K562 (cell line): ENCODE data around the gene CPNE2. TPM values are rescaled to one million over a fixed set of nuclear protein-coding genes. Genes with fewer than 3 reads are reported as not detected.
A peak's percentile ranks its signal among the peaks of the same experiment; 100 is the strongest.

Experiments used
- ATAC-seq: fragments of 200-7000 bp; cut with Tn5 transposase; 3 replicates; pipeline ENCODE4 v1.9.1; 2020; ENCODE audit warnings: moderate library complexity
- BruUV-seq: library from RNA; stranded (reverse); fragments of 400-500 nt; replicated peaks from 2 replicates; lab custom pipeline; 2021; lab: Mats Ljungman, UMichigan
- CTCF ChIA-PET: fragments of 300-600 bp; formaldehyde crosslinking; extraction: SDS; loops from one replicate; lab custom pipeline; 2021; ENCODE audit warnings: low intra/inter-chr PET ratio; lab: Yijun Ruan, JAX
- POLR2A ChIA-PET: fragments of 300-600, 350-650 bp; sonication (Branson Sonifier 250); formaldehyde crosslinking; extraction: SDS; loops from one replicate; lab custom pipeline; 2021; ENCODE audit warnings: antibody characterized with exemption, inconsistent platforms; lab: Yijun Ruan, JAX
- DNase-seq, 4 experiments: peaks; one replicate each; pipeline versions ENCODE4 v3.0.0 to v3.0.0-alpha.2; 2011 to 2018; ENCODE audit warnings: low spot score in 3 of 4, mixed read lengths in 3 of 4; ENCODE audit errors: extremely low read depth in 1 of 4
- FAIRE-seq: peaks from 2 replicates; lab custom pipeline; 2011; peaks lifted over from hg19 to GRCh38; lab: Jason Lieb, UNC
- H2AFZ ChIP-seq: 2 replicates; pipeline ENCODE4 v1.6.0; 2011; ENCODE audit warnings: low read depth, low read length, control low read depth, inconsistent platforms
- H3K27ac ChIP-seq: fragments of 200-600 bp; 3 replicates; pipeline ENCODE4 v1.8.0; 2011; ENCODE audit warnings: low read depth, mild to moderate bottlenecking, control low read depth, inconsistent platforms, low read length, moderate library complexity, mixed read lengths; ENCODE audit errors: extremely low read depth
- H3K27me3 ChIP-seq, 2 experiments: fragments of 300-600 bp in 1 of 2; 2 replicates in 1 of 2; 3 replicates in 1 of 2; pipeline versions ENCODE4 v1.6.0 to v1.8.0; 2011; ENCODE audit warnings: inconsistent platforms in 2 of 2, low read length in 2 of 2, mild to moderate bottlenecking in 1 of 2, mixed read lengths in 1 of 2, moderate library complexity in 1 of 2; ENCODE audit not compliant: control insufficient read depth in 2 of 2, insufficient read depth in 2 of 2
- H3K36me3 ChIP-seq: fragments of 300-600 bp; 3 replicates; pipeline ENCODE4 v1.8.0; 2011; ENCODE audit warnings: mild to moderate bottlenecking, low read length, inconsistent platforms; ENCODE audit not compliant: control insufficient read depth, insufficient read depth
- H3K4me1 ChIP-seq, 2 experiments: fragments of 200-600 bp in 1 of 2; replicated peaks in 1 of 2; 2 replicates in 1 of 2; 3 replicates in 1 of 2; pipeline versions ENCODE4 v1.5.1 to v1.8.0; 2011; ENCODE audit warnings: inconsistent platforms in 2 of 2, low read length in 2 of 2, mild to moderate bottlenecking in 1 of 2, mixed read lengths in 1 of 2, moderate library complexity in 1 of 2; ENCODE audit not compliant: control insufficient read depth in 2 of 2, insufficient read depth in 2 of 2
- H3K4me2 ChIP-seq: 2 replicates; pipeline ENCODE4 v1.6.1; 2011; ENCODE audit warnings: low read length, control low read depth, inconsistent platforms, mixed read lengths; ENCODE audit not compliant: insufficient read depth
- H3K4me3 ChIP-seq: fragments of 200-600 bp; sonication (generic), shearing (Covaris generic); 2 replicates; pipeline ENCODE4 v1.5.1; 2016; ENCODE audit warnings: control low read depth, inconsistent platforms
- H3K79me2 ChIP-seq: fragments of 200-600 bp; 3 replicates; pipeline ENCODE4 v1.8.0; 2011; ENCODE audit warnings: low read length, inconsistent platforms; ENCODE audit not compliant: control insufficient read depth, insufficient read depth
- H3K9ac ChIP-seq, 2 experiments: 2 replicates each; pipeline versions ENCODE4 v1.6.0 to v1.6.1; 2011; ENCODE audit warnings: low read depth in 2 of 2, low read length in 2 of 2, control low read depth in 1 of 2, inconsistent platforms in 1 of 2, mild to moderate bottlenecking in 1 of 2, mixed read lengths in 1 of 2; ENCODE audit not compliant: insufficient read depth in 1 of 2
- H3K9me1 ChIP-seq: one replicate; pipeline ENCODE4 v1.6.0; 2011; ENCODE audit warnings: inconsistent platforms, mild to moderate bottlenecking, low read length, moderate library complexity; ENCODE audit not compliant: control insufficient read depth, insufficient read depth
- H3K9me3 ChIP-seq: replicated peaks from 2 replicates; pipeline ENCODE4 v1.5.1; 2011; ENCODE audit warnings: low read depth, low read length, inconsistent platforms; ENCODE audit not compliant: control insufficient read depth, insufficient read depth
- H4K20me1 ChIP-seq: replicated peaks from 2 replicates; pipeline ENCODE4 v1.6.1; 2011; ENCODE audit warnings: low read length, inconsistent platforms, mixed read lengths; ENCODE audit not compliant: control insufficient read depth, insufficient read depth
- EP300 ChIP-seq: IDR thresholded peaks from 2 replicates; pipeline ENCODE4 v1.6.1; 2012; ENCODE audit warnings: low read length, improper control_type of control experiment
- MAFG ChIP-seq: fragments of 450-650 bp; conservative IDR thresholded peaks from 2 replicates; pipeline ENCODE4 v1.6.1; 2016; ENCODE audit warnings: missing genetic modification characterization, missing compliant biosample characterization
- TBL1XR1 ChIP-seq, 2 experiments: IDR thresholded peaks; 2 replicates each; pipeline ENCODE4 v1.6.1; 2012; ENCODE audit warnings: improper control_type of control experiment in 2 of 2, low read length in 2 of 2, mild to moderate bottlenecking in 1 of 2
- WGBS: fragments of 100-300 bp; shearing (Covaris generic); methylation state at CpG from one replicate; pipeline ENCODE4 v1.1.6; 2016; ENCODE audit warnings: low coverage, mixed read lengths; ENCODE audit not compliant: insufficient coverage; ENCODE audit errors: missing lambda C conversion rate; 5-methylcytosine and 5-hydroxymethylcytosine counted together
- in situ Hi-C: fragments of 300-500 bp; cut with MboI; formaldehyde crosslinking; loops from 4 replicates; pipeline ENCODE4 v1.15.0; 2018; ENCODE audit warnings: inconsistent platforms, mixed read lengths
- intact Hi-C: fragments of 100-400 bp; cut with micrococcal nuclease; formaldehyde crosslinking; loops from 2 replicates; pipeline ENCODE4 v1.14.2; 2022
- polyA plus RNA-seq, 8 experiments: library from polyadenylated mRNA; depleted of rRNA in 4 of 8; stranded (reverse) in 5 of 8; unstranded in 3 of 8; fragments of >200 nt; fragmentation: Nextera tagmentation in 2 of 8; fragmentation: Illumina TruSeq in 1 of 8; extraction: Ambion mirVana in 2 of 8; extraction: Trizol in 1 of 8; gene quantifications; 2 replicates each; pipeline versions ENCODE4 v1.2.1 to v1.2.3, GENCODE V29; 2011 to 2014; ENCODE audit warnings: inconsistent platforms in 1 of 8, missing spikeins in 1 of 8
- total RNA-seq, 7 experiments: library from RNA; depleted of rRNA in 6 of 7; stranded (reverse); fragments of >200 nt in 6 of 7; fragmentation: Illumina TruSeq in 2 of 7; extraction: Trizol in 2 of 7; gene quantifications; 2 replicates each; pipeline versions ENCODE4 v1.2.1 to v1.2.3, GENCODE V29; 2011 to 2021; ENCODE audit warnings: low replicate concordance in 1 of 7
- TF ChIP-seq, protein P1 (sequence below): IDR thresholded peaks from 3 replicates; pipeline ENCODE4 v1.6.1; 2011; ENCODE audit warnings: borderline replicate concordance, mild to moderate bottlenecking, moderate library complexity; ENCODE audit not compliant: insufficient read length; ENCODE audit errors: extremely low read depth
- TF ChIP-seq, protein P2 (sequence below), 2 experiments: fragments of 450-650 bp; IDR thresholded peaks; 2 replicates each; pipeline ENCODE4 v1.6.1; 2016; ENCODE audit warnings: mild to moderate bottlenecking in 2 of 2, borderline replicate concordance in 1 of 2, low read depth in 1 of 2, moderate library complexity in 1 of 2

The CPNE2 gene
- total and polyA plus RNA-seq, 9 of the 15 experiments (the other 6 are each of a cell fraction or from before 2014, with no cell fraction given): 3.0 to 13.9 (median 8.6) TPM

DNA sequence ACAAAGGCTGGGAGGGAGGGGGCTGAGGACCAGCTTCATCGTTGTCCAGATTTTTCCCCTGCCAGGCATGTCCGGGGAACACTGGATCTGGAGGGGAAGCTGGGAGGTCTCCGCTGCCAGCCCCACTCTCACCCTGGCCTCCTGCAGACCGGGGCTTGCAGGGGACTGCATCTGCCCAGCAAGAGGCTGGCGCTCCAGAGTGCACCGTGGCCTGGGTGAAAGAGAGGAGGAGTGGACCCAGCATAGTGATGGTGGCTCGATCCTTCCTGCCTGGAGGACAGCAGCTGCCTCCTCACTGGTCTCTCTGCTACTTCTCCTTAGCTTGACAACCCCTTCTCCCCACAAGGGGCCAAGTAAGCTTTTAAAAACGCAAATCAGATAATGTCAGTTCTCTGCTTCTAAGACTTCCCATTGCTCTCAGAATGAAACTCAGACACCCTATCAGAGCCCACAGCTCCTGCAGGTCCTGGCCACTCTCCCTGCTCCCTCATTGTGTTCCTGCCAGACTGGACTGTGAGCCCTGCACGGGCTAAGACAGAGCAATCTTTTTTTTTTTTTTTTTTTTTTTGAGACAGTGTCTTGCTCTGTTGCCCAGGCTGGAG, 15.0 kb downstream of the CPNE2 start:
- Histone ChIP-seq H3K36me3 (no peaks in the 10 kb centered on the region), H2AFZ (no peak overlapping the region), H3K9me3 (no peaks in the 10 kb centered on the region), H3K4me3 (no peak overlapping the region), H3K4me1 (peaks cover 13 to 15% of the 10 kb centered on the region in 2 experiments; a peak in 4 of 5 replicates), H4K20me1 (no peaks in the 10 kb centered on the region), H3K27ac (no peak overlapping the region), H3K79me2 (no peaks in the 10 kb centered on the region), H3K9ac (no peak overlapping the region), H3K4me2 (no peak overlapping the region), H3K27me3 (no peaks in the 10 kb centered on the region), H3K9me1 (no peaks in the 10 kb centered on the region)
- DNase-seq (no peak), ATAC-seq (peak; percentile 9), FAIRE-seq (no peak)
- 39% methylated on average over 8 of the region's 9 CpGs for WGBS
- ChIA-PET CTCF (interaction anchor here (0.5 kb wide), 1 partner anchor 110 kb away, joined by 4 read pairs; no protein-coding TSS in a partner anchor), POLR2A (interaction anchor here (0.6 to 2.5 kb wide), 3 partner anchors 10 to 1771 kb away, joined by 3 to 7 read pairs (median 4); no protein-coding TSS in a partner anchor)
- intact Hi-C loops (no loop called here), in situ Hi-C loops (no loop called here)
- no TSS peak for BruUV-seq
- TF ChIP-seq TBL1XR1 (IDR thresholded peaks at IDR 0.05; ENCODE audit: low read length in 2 of 2) (no peak), EP300 (no peak), MAFG (tag) (no peak)
- TF ChIP-seq, protein P1, sequence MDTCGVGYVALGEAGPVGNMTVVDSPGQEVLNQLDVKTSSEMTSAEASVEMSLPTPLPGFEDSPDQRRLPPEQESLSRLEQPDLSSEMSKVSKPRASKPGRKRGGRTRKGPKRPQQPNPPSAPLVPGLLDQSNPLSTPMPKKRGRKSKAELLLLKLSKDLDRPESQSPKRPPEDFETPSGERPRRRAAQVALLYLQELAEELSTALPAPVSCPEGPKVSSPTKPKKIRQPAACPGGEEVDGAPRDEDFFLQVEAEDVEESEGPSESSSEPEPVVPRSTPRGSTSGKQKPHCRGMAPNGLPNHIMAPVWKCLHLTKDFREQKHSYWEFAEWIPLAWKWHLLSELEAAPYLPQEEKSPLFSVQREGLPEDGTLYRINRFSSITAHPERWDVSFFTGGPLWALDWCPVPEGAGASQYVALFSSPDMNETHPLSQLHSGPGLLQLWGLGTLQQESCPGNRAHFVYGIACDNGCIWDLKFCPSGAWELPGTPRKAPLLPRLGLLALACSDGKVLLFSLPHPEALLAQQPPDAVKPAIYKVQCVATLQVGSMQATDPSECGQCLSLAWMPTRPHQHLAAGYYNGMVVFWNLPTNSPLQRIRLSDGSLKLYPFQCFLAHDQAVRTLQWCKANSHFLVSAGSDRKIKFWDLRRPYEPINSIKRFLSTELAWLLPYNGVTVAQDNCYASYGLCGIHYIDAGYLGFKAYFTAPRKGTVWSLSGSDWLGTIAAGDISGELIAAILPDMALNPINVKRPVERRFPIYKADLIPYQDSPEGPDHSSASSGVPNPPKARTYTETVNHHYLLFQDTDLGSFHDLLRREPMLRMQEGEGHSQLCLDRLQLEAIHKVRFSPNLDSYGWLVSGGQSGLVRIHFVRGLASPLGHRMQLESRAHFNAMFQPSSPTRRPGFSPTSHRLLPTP: no peak
- TF ChIP-seq, protein P2, sequence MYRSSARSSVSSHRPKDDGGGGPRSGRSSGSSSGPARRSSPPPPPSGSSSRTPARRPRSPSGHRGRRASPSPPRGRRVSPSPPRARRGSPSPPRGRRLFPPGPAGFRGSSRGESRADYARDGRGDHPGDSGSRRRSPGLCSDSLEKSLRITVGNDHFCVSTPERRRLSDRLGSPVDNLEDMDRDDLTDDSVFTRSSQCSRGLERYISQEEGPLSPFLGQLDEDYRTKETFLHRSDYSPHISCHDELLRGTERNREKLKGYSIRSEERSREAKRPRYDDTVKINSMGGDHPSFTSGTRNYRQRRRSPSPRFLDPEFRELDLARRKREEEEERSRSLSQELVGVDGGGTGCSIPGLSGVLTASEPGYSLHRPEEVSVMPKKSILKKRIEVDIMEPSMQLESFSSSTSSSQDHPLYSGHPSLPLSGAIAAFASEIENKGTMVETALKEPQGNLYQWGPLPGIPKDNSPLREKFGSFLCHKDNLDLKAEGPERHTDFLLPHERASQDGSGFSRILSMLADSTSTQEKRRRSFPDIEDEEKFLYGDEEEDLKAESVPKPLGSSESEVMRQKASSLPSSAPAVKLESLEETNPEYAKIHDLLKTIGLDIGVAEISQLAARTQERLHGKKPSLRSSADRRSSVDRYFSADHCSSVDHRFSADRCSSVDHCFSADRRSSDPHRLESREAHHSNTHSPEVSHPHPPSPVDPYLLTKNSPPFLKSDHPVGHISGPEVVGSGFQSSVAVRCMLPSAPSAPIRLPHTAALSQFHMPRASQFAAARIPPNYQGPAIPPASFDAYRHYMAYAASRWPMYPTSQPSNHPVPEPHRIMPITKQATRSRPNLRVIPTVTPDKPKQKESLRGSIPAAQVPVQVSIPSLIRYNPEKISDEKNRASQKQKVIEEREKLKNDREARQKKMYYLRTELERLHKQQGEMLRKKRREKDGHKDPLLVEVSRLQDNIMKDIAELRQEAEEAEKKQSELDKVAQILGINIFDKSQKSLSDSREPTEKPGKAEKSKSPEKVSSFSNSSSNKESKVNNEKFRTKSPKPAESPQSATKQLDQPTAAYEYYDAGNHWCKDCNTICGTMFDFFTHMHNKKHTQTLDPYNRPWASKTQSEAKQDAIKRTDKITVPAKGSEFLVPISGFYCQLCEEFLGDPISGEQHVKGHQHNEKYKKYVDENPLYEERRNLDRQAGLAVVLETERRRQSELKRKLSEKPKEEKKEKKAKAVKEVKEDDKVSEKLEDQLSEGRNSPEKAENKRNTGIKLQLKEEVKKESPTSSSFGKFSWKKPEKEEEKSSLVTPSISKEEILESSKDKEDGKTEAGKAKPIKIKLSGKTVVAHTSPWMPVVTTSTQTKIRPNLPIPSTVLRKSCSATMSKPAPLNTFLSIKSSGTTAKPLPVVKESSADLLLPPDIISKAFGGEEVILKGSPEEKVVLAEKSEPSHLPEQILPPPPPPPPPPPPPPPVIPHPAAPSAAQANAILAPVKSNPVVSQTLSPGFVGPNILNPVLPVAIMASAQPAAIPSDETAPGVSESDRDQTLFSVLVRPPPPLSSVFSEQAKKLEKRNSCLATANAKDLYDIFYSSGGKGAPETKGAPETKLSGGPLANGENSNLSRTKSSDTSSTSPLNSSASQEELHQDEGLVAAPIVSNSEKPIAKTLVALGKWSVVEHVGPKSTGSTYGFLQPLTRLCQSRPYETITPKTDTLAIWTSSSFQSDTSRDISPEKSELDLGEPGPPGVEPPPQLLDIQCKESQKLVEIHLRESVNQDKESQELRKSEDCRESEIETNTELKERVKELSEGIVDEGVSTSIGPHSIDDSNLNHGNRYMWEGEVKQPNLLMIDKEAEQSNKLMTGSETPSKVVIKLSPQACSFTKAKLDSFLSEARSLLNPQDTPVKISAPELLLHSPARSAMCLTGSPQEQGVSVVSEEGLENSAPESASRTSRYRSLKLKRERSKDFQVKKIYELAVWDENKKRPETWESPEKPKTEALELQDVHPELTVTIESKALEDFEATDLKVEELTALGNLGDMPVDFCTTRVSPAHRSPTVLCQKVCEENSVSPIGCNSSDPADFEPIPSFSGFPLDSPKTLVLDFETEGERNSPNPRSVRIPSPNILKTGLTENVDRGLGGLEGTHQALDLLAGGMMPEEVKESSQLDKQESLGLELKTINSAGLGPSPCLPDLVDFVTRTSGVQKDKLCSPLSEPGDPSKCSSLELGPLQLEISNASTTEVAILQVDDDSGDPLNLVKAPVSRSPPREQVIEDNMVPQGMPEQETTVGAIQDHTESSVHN (IDR thresholded peaks at IDR 0.05; ENCODE audit: borderline replicate concordance in 1 of 2, low read depth in 1 of 2): no peak
